Dermis blood vessel endothelial cell (primary cell): Measurements from ENCODE around the gene RTP5. TPM values are rescaled to one million over a fixed set of nuclear protein-coding genes. Genes with fewer than 3 reads are reported as not detected.

Source experiments
- DNase-seq: peaks from one replicate; pipeline ENCODE4 v3.0.0; 2010
- total RNA-seq: library from RNA; depleted of rRNA; stranded (reverse); fragments of >200 nt; gene quantifications from 2 replicates; pipeline ENCODE4 v1.2.3, GENCODE V29; 2014

Gene RTP5
- total RNA-seq, 1 donor from 2014 or later = not detected

DNA sequence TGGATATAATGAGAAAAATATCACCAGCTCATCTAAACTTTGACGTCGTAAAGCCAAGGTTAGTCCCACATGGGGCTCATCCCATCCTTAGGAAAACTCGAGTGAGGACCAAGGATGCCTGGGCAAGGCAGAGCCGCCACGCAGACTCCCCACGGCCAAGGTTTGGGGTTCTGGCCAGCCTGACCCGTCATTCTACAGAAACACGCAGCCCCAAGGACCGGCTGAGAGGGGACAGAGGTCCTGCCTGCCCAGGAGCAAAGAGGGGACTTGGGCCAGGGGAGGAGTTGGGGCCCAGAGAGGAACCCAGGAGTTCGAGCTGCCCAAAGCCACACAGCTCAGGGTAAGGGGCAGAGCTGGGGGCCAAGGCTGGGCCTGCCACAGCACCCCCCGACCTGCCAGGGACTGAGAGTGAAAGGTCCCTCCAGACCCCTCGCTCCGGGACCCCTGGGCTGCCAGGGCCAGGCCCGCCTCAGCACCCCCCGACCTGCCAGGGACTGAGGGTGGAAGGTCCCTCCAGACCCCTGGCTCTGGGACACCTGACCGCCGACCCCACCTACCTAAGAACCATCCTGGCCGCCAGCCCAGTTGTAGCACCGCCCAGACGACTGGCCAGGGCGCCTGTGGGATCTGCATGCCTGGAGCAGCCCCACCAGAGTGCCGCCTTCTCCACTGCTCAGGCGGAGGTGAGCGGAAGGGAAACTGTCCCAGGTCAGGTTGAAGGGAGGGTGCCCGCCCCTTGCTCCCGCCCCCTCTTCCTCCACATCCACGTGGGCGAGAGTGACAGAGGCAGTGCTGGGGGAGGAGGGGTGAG, 11.1 kb upstream of the RTP5 start, which contains the start of gene PDCD1:
Gene PDCD1 (minus strand): TSS at position 689 of the 811 bp plus-strand sequence. CDS start 56 bp downstream, at position 633.
- no peak for DNase-seq

- no peak for DNase-seq
Observed at GRCh38 chr2:241859017-241859435, 10.5 kb upstream of the RTP5 start.

DNA sequence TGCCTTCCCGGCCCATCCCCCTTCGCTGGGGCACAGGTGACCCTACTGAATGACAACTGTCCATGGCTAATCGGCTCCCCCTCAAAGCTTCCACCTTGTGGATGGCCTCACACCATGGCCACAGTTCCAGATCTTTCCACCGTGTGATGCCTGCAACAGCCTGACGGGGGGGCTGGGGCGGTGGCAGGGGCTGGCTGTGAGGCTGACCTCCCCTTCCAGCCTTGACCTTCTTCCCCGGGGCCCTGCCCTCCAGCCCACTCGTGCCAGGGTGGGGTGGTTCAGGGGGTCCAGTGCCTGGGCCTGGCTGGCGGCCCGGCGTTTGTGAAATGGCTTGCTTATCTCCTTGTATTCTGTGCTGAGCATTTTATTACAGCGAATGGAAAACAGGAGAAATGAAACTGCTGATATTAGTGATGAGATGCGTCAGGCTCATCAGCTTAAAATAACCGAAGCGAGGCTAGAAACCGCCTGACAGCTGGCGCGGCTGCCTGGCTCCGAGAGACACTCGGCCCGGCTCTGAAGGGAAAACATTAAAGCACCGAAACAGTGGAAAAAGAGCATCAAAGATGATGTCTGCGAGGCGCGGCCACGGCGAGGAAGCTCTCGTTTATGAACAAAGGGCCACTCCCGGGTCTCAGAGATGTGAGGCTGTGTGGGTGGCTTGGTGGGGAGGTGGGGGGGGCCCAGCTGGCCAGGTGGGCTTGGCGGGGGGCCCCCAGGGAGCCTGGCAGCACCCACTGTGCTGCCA, 9.9 kb upstream of the RTP5 start:
- DNase-seq = peak; percentile 29

DNA sequence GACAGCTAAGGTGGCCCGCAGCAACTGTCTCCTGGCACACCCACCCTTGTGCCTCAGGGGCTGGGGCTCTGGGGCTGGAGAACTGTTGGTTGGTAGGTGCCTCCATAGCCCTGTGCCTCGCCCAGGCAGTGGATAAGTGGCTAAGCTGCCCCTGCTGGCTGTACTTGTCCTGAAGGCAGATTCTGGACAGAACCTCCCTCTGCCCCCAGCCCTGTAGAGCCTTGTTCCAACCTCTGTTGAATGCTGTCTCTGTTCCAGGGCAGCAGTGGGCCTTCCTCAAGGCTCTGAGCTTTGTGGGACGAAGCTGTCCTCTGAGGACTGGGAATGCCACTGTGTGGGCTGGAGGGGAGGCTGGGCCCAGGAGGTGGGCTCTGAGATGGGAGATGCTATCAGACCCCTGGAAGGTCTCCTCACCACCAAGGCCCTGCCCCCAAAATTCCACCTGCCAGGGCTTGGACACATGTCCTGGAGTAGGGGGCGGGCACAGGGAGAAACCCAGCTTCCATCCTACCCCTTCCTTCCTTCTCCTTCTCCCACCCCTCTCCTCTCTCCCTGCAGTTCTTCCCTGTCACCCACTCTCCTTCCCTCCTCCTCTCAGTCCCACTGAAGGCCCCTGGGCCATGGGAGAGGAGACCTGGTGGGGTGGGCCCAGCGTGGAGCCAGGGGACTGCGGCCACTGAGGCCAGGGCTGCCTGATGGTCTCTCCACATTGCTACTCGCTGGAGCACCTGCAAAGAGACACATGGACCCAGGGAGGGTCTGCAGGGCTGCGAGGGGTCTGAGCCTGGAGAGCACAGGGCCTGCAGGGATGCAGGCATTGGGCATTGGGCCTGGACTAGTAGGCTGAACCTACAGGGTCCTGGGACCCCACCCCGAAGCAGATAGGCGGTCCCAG, 9.1 kb upstream of the RTP5 start:
- no peak for DNase-seq

GRCh38 chr2:241861264-241861663, 8.3 kb upstream of the RTP5 start:
- no peak for DNase-seq

DNA sequence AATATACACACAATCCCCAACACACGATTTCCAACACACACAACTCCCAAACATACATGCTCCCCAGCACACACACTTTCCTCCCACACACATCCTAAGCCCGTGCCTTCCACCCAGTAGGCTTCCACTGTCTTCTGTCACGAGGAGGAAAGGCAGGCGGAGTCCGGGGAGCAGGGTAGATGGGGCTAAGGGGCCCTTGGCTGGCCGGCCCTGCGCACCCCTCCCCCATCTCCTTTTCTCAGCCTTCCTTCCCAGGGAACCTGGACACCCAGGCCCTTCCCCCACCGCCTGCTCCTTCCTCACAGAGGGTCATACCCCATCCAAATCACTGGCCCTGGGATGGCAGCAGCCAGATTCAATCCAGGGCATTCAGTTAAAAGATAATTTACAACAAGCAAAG, 7.4 kb upstream of the RTP5 start:
- no peak for DNase-seq

DNA sequence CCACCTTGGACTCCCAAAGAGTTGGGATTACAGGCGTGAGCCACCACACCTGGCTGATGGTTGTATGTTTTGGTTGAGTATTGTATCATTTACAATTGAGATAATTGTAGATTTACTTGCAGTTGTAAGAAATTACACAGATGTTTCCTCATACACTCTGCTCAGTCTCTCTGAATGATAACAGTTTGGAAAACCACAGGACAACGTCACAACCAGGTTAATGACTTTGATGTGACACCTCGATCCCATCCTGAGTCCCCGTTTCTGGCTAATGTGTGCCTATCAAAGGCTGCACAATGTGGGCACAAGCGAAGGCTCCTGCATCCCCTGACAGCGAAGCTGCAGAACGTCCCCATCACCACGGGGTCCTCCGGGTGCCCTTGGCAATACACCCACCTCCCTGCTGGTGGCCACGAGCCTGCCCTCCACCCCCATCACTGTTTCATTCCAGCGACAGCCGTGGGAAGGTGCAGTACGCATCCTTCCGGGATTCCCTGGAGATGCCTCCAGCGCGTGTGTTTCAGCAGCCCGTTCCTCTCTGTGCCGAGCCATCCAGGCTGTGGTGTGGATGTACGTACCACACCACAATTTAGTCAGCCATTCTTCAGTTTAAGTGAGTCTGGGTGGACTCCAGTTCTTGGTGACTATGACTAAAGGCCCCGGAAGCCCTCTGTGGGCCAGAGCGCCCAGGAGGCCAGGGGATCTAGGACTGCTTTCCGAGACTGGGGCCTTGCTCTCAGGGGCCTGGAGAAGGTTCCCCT, 6.6 kb upstream of the RTP5 start:
- DNase-seq = no peak

- peak; percentile 71 for DNase-seq
Observed at GRCh38 chr2:241863536-241863954, 6.0 kb upstream of the RTP5 start.

DNA sequence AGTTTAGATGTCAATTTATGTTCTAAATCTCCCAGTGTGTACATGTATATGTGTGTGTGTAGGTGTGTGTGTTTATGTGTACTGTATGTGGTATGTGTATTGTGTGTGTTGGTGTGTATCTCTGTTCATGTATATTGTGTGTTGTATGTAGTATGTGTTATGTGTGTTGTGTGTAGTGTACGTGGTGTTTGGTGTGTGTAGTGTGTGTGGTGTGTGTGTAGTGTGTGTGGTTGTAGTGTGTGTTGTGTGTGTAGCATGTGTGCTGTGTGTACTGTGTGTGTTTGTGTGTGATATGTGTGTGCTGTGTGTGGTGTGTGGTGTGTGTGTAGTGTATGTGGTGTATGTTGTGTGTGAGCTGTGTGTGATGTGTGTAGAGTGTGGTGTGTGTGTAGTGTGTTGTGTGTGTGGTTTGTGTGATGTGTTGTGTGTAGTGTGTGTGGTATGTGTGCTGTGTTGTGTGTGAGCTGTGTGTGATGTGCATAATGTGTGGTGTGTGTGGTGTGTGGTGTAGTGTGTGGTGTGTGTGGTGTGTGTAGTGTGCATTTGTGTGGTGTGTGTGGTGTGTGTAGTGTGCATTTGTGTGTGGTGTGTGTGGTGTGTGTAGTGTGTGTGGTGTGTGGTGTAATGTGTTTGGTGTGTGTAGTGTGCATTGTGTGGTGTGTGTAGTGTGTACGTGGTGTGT, 5.2 kb upstream of the RTP5 start:
- DNase-seq = no peak

DNA sequence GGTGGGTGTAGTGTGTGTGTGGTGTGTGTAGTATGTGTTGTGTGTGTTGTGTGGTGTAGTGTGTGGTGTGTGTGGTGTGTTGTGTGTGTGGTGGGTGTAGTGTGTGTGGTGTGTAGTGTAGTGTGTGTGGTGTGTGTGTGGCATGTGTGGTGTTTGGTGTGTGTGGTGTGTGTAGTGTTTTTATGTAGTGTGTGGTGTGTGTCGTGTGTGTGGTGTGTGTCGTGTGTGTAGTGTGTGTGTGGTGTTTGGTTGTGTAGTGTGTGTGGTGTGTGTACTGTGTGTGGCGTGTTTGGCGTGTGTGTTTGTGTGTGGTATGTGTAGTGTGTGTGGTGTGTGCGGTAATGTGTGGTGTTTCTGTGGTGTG, 4.7 kb upstream of the RTP5 start:
- DNase-seq = no peak

- DNase-seq = no peak
Observed at GRCh38 chr2:241865416-241865956, 4.0 kb upstream of the RTP5 start.

DNA sequence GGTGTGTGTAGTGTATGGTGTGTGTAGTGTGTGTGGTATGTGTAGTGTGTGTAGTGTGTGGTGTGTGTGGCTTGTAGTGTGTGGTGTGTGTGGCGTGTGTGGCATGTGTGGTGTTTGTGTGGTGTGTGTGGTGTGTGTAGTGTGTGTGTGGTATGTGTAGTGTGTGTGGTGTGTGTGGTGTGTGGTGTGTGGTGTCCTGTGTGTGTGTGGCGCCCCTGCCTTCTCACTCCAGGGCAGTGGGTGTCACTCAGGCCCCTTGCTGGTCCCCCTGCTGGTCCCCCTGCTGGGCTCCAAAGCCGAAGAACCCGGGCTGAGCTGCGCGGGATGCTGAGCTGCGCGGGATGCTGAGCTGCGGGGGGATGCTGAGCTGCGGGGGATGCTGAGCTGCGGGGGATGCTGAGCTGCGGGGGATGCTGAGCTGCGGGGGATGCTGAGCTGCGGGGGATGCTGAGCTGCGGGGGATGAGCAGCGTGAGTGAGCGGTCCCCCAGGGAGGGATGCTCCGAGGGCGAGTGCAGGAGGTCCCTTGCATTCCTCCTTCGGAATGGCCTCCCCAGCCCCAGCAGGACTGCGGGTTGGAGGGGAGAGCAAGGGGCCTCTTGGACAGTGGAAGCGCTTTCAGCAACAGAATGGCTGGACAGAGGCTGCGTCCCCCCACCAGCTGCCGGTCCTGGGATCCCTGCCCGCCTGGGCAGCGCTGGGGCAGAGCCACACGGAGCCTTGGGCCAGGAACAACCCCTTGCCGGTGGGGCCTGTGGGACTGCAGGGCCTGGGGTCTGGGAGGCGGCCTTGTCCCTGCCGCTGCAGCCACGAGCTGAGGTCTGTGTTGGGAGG, 3.4 kb upstream of the RTP5 start:
- peak; percentile 32 for DNase-seq

DNA sequence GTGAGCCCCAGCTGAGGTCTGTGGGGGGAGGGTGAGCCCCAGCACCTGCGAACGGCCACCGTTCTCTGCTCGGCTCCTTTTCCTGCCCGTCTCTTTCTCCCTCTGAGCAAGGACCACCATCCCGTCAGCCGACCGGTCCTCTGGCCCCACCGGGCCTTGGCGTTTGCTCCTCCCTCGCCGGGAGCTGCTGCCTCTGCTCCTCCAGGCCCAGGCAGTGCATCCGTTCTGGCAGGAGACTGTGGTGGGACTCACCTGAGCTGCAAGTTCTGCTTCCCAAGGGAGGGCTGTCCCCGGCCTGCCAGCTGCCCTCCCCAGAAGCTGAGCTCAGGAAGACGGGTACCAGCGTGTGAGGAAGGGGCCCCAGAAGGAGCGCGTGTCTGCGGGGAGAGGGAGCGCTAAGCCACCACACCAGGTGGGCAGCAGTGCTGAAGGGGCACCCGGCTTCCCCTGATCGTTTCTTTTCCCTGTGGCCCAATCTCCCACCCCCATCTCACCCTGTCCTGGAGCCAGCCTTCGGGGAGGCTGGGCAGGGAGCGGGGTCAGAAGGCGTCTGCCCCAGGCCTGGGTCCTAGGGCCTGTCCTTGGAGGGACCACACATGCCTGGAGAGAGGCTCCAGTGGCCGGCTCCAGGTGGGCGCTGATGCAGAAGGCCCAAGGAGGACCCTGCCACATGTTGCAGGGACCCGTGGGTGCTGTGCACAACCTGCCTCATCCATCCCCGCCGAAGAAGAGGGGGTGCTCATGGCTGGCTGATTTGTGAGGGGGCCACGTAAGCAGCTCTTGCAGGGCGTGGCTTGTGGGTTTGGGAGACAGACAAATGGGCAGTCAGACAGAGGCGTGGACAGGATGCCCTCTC, 2.5 kb upstream of the RTP5 start:
- no peak for DNase-seq

DNA sequence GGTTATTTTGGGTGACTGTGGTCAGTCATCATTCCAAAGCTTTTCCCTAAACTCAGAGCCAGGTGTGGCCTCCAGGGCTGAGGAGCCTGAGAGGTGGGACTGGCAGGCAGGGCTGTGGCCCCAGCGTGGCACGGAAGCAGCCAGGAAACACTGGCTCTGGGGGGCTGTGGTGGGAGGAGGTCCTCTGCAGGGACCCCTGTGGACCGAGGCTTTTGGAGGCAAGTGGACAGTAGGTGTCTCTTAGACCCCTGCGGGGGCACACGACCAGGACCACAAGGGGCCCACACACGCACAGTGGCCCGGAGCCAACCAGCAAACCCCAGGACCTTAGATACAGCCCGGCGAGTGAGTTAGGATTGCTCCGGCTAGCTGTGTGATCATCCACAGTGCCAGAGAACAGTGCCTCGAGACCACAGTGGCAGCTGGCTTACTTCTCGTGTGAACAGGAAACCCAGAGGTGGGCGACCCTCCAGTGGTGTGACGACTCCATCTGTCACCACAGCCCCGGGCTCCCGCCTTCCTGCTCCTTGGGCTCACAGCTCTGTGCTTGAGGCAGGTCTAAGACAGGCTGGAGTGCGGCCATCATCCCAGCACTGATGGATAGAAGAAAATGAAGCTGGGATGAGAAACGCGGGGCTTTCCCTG, 1.6 kb upstream of the RTP5 start:
- no peak for DNase-seq

DNA sequence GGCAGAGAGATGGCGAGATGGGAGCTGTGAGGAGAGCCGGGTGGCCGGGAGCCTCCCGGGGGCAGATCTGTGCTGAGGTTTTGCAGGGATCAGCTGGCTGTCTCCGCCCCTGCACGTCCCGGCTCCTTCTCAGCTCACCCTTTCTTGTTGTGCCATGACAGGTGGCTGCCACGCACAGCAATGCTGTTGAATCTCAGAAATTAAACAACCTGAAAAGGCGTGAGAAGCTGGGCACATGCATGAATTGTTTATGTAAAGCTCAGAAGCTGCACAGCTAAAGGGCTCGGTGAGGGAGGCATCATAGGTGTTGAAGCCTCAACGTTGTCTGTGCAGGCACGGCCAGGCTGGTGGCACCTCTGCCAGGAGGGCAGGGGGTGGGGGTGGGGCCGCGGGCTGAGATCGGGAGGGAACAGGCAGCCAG, 858 bp upstream of the RTP5 start:
- no peak for DNase-seq

GRCh38 chr2:241870081-241870541, 582 bp downstream of the RTP5 start:
- no peak for DNase-seq

DNA sequence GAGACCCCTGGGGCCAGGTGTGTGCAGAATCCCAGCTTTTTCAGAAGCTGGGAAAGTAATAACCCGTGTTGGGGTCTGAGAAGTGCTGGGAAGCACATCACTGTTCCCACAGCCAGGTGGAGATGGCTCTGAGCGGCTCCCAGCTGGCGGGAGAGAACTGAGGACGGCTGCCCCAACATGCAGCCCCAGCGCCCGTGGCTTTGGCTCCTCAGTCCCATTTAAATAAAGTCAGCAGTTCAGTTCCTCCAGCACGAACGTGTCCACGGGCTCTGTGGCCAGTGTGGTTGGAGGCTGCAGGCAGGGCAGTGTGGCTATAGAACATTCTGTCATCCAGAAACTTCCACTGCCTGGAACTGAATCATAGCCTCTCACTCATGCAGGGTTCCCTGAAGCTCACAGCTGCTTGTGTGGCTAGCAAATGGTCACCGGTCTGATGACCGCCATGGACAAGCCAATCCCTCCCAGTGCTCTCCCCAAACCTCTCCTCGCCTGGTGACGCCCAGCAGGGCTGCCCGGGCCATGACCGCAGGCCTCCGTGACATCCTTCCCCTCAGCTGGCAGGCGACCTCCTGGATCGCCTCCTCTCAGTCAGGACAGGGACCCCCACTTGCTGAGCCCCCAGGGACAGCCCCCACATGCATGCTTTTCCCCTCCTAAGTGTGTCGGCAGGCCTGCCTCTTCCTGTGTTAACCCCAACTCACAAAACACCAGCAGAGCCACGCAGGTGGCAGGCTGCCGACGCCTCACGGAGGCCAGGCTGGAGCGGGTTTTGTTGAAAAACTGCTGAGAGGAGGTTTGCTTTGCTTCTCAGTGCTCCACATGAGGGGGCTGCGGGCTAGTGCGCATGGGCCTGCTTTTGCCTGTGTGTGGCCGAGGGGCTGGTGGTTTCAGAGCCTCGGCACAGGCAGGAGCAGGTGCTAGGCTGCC, 1.3 kb downstream of the RTP5 start:
- DNase-seq = no peak
